ENCODE data around the gene CMSS1.

Gene CMSS1

DNA sequence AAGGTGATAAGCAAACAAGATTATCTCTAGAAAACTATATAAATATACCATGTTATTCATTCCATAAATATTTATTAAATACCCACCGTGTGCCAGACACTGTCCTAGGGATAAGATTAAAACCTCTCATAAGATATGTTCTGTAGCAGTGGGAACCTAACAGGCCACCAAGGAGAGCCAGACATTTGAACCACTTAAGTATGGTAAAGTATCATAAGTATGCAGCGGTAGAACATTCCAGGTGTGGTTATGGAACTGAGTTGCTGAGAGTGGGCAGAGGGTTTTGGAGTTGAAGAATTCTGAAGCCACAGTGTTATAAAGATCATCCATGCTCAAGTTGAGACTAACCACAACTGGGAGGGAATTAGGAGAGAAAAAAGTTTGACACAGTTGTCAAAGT, 282.0 kb downstream of the CMSS1 start:
- TF ChIP-seq, protein P1, sequence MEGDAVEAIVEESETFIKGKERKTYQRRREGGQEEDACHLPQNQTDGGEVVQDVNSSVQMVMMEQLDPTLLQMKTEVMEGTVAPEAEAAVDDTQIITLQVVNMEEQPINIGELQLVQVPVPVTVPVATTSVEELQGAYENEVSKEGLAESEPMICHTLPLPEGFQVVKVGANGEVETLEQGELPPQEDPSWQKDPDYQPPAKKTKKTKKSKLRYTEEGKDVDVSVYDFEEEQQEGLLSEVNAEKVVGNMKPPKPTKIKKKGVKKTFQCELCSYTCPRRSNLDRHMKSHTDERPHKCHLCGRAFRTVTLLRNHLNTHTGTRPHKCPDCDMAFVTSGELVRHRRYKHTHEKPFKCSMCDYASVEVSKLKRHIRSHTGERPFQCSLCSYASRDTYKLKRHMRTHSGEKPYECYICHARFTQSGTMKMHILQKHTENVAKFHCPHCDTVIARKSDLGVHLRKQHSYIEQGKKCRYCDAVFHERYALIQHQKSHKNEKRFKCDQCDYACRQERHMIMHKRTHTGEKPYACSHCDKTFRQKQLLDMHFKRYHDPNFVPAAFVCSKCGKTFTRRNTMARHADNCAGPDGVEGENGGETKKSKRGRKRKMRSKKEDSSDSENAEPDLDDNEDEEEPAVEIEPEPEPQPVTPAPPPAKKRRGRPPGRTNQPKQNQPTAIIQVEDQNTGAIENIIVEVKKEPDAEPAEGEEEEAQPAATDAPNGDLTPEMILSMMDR (conservative IDR thresholded peaks at IDR 0.05): no peak
- TF ChIP-seq ZFX (IDR thresholded peaks at IDR 0.05): no peak
- H3K27ac ChIP-seq: no peak overlapping the region

DNA sequence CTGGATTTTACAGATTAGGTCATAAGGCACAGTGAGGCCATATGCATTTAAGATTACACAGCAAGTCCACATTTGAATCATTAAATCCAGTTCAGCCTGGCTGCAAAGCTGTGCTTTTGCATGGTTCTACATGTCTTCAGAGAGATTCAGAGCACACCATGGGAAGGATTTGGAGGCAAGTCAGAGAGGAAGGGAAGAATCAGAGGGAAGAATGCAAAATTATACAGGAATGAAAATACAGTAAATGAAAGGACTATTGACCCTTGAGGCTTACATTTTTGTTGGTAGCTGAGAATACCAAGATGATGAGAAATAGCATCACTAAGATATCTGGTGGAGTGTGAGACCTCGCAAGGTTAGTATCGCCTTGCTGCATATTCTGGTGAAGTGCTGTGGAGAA, 282.8 kb downstream of the CMSS1 start:
- TF ChIP-seq ZFX (IDR thresholded peaks at IDR 0.05): no peak
- TF ChIP-seq, protein P1 (conservative IDR thresholded peaks at IDR 0.05): no peak
- no peak overlapping the region for H3K27ac ChIP-seq

DNA sequence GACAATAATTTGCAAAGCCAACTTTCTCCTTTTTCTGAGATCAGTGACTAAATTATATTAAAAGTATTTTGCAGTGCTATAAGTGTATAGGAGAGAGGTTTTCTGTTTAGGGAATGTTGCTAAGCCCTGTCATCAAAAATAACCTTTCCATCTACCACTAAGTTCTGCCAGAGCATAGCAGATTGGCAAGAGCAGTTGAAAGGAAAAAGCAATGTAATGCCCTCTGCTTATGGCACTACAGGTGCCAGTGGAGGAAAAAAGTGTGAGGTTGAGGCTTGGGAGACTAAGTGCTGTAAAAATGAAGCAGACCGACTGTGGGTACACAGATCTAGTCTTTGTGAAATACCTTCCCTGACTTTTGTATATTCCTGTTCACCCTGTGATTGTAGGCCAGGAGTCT, 285.1 kb downstream of the CMSS1 start:
- H3K27ac ChIP-seq: no peak overlapping the region
- TF ChIP-seq, protein P1 (conservative IDR thresholded peaks at IDR 0.05): no peak

DNA sequence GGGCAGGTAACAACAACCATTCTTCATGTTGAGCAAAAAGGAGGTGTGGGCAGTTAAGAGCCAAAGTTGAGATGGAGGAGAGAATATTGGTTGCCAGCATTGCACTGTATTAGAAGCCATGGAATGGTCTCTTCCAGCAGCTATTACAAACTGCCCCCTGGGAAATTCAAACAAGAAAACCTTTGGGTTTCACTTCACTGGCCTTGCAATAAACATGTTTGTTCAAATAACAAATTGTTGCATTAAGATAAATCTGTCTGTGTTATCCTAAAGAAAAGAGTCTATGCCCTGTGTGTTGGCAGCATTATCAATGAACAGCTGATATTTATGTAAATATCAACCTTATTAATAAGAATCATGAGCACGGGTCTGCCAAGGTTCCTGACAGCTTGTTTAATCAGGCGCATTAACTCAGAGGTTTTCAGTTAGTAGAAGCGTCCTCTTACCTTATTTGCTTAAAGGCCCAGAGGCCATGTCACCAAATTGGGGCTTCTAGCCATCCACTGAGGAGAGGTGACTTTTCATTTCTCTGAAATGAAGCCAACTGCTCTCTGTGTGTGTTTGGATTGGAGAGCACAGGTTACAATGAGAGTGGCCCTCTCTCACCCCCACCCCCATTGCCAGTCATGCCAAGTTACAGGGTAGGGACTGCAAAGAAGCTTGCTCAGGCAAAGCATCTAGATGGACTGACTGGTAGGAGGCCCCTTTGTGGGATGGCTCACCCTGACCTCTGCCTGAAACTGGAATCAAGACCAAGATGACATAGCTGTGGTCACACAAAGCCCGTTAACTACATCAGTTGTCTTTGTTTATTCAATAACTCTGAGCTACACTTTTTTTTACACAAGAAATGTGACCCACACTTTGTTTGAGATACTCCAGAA, 286.1 kb downstream of the CMSS1 start:
- TF ChIP-seq, protein P1 (conservative IDR thresholded peaks at IDR 0.05): no peak
- TF ChIP-seq ZFX (IDR thresholded peaks at IDR 0.05): no peak
- peak overlapping the region; percentile 25; the same call in 1 of the 2 replicates for H3K27ac ChIP-seq

DNA sequence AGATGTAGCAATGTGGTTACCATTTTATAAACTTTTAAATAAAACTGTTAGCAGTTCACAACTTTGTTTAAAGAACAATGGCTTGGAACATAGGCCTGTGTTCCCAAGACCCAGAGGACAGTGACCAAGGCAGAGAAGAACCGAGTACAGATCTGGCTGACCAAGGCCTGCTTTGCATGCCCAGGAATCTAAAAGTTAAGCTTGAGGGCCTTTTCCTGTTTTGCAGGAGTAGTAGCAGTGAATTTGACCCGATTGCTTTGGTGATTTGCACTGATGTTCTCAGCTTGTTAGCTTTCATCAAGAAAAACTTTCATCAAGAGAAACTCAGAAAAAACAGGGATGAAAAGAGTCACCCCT, 286.8 kb downstream of the CMSS1 start:
- no peak for TF ChIP-seq ZFX (IDR thresholded peaks at IDR 0.05)
- TF ChIP-seq, protein P1 (conservative IDR thresholded peaks at IDR 0.05): no peak
- peak overlapping the region; percentile 25; the same call in 1 of the 2 replicates for H3K27ac ChIP-seq

DNA sequence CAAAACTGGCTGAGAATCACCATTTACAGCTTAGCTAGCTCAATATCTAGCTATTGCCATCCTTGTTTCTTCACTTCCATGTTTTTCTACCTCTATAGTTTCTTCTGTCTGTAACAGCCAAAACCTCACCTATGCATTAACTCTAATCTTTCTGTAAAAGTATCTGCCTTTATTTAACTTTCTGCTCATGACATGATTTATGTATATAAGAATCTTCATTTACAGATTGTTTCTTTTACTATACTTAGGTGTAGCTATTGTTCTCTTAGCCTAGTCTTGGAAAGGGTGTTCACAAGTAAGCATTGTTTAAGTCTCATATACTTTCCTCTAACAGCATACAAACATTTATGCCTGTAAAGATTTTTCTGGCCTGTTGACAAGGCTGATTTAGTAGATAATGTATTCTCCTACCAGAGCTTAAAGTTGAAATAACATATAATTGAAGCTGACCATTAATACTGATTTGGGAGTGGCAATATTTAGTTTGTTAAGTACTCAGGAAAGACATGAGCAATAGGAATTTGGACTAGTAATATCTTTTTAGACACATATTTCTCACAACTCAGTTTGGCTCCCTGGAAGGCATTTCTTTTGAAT, 287.3 kb downstream of the CMSS1 start:
- H3K27ac ChIP-seq: no peak overlapping the region; the same call in 1 of the 2 replicates
- TF ChIP-seq, protein P1 (conservative IDR thresholded peaks at IDR 0.05): no peak
- no peak for TF ChIP-seq ZFX (IDR thresholded peaks at IDR 0.05)

DNA sequence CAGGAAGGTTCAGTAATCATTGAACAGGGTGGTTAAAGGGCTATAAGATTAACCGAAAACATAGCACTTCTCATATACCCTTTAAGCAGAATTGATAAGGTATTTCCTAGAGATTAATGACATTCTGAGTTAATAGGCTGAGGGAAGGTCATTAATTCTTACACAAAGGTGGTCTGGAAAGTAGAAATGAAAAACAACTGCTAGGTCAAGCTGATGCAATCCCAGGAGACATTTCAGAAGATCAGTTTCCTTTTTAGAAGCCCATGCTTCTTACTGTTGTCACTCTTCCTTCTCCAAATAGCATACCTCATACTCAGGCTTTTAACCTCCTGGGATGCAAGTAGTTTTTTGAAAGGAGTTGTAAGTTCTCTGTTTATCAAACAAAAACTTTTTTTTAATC, 287.8 kb downstream of the CMSS1 start:
- no peak overlapping the region for H3K27ac ChIP-seq
- TF ChIP-seq, protein P1 (conservative IDR thresholded peaks at IDR 0.05): no peak
- TF ChIP-seq ZFX (IDR thresholded peaks at IDR 0.05): no peak

Data from C4-2B (cell line).